GM18507 (cell line): Measurements from ENCODE around the gene GRHL1.
"Not testable (repeated sequence)": the region's sequence is repeated elsewhere in the genome, so short reads cannot be mapped to it uniquely, and the experiment has no call there.

Experiments used
- DNase-seq: peaks from one replicate; pipeline ENCODE4 v3.0.0; 2011; ENCODE audit warnings: low read depth; ENCODE audit not compliant: insufficient read length; ENCODE audit errors: extremely low spot score
- FAIRE-seq: peaks from 2 replicates; lab custom pipeline; 2011; peaks lifted over from hg19 to GRCh38; lab: Jason Lieb, UNC

GRHL1 gene

DNA sequence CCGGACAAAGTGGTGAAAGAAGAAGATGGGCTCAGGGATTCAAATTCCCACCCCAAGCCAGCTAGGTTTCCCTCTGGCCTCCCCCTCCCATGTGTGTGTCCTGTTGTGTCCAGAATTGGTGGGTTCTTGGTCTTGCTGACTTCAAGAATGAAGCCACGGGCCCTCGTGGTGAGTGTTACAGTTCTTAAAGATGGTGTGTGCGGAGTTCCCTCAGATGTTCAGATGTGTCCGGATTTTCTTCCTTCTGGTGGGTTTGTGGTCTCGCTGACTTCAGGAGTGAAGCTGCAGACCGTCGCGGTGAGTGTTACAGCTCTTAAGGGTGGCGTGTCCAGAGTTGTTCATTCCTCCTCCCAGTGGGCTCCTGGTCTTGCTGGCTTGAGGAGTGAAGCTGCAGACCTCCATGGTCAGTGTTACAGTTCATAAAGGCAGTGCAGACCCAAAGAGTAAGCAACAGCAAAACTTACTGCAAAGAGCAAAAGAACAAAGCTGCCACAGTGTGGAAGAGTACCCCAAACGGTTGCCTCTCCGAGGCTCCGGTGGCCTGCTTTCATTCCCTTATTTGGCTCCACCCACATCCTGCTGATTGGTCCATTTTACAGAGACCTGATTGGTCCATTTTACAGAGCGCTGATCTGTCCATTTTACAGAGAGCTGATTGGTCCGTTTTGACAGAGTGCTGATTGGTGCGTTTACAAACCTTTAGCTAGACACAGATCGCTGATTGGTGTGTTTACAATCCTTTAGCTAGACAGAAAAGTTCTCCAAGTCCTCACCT lies 54.2 kb downstream of the GRHL1 start:
- DNase-seq (no peak), FAIRE-seq (no peak)

DNA sequence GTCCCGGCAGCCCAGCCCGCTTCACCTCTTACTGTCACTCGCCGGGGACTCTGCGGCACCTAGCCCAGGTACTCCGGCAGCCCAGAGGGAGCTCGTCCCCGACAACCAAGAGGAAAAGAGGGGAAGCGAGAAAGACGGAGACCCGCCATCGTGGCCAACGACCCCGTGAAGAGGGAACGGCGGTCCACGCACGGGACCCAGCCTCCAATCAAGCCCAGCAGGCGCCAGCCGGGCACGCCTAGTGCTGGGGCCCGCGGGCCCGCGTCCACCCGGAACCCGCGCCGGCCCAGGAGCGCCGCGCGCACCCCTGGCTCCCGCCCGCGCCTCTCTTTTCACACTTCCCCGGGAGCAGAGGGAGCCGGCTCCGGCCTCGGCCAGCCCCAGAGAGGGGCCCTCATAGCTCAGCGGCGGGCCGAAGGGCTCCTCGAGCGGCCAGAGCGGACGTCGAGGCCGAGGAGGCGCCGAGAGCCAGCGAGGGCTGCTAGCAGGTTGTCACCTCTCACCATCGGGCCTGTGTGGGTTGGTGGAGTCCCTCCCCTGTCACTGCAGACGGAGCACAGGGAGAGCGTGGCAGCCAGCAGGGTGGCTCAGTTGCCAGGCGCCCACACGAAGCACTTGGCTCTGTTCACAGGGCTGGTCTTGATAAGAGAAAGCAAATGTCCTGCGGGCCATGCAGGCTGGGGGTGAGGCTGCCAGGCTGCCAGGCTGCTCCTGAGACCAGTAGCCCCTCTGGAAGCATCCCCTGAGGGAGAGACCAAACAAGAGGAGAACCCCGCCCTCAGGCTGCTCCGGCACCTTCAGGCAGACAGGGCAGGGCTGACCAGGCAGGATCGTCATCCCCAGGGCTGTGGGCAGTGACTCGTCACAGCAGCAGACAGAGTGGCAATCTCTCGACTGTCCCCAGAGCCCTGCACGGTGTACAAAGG lies 55.0 kb downstream of the GRHL1 start:
- FAIRE-seq = no peak
- DNase-seq = no peak

DNA sequence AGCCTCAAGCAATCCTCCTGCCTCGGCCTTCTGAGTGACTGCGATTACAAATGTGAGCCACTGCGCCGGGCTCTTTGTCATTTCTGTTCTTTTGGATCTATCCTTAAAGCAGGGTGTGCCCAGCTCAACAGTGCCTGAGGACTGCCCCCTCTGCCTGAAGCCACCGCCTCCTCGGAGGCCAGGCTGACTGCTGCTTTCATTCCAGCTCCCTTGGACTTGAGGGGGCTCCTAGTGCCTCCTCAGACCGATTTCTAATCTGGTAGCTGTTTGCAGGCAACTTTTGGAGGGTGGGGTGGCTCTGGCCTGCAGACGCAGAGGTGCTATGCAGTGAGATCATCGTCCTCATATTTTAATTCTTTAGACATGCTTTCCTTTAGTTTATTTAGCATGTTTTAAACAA lies 55.9 kb downstream of the GRHL1 start:
- no peak for DNase-seq
- no peak for FAIRE-seq

DNA sequence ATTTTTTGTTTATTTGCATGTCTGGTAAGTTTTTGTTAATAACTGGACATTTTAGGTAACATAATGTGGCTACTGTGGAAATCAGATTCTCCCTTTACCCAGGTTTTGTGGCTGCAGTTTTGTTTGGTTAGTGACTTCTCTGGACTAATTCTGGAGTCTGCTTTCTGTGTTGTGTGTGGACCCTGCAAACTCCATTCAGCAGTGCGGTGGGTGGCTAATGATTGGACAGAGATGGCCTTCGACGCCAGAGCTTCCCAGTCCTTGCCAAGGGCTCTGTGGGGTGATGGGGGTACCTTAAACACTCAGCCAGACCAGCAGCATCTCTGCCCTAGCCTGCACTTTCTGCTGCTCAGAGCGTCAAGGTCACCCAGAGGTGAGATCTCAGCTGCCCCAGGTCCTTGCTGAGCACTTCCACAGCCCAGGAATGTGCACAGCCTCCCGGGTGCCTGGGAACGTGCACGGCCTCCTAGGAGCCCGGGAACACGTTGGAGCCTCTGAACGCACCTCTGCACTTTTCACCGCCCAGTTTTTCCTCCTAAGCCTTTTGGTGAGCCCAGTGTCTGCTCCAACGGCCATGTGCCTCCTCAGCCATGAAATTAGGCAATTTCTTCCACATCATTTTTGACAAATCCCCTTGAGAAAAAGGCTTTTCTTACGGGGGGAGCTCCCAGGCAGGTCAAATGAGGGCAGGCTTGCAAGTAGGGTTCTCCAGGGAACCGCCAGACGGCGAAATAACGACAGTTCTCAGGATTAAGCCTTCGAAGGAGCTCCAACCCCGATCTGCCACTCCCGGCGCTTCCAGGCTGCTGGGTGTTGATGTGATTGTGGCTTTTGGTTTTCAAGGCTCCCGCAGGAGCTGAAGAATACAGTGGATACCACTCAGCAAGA lies 56.7 kb downstream of the GRHL1 start:
- FAIRE-seq (no peak), DNase-seq (no peak)

DNA sequence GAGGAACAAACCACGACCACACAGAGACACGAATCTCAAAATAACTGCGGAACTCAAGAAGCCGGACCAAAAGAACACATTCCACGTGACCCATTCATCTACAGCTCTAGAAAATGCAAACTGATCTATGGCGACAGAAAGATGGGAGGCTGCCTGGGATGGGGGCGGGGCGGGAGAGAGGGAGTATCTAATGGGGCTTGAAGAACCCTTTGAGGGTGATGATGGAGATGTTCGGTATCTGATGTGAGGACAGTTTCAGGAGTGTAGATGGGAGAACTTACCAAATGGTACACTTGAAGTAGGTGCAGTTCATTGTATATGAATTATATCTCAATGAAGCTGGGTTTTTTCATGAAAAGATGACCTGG lies 57.3 kb downstream of the GRHL1 start:
- no peak for FAIRE-seq
- DNase-seq = no peak

DNA sequence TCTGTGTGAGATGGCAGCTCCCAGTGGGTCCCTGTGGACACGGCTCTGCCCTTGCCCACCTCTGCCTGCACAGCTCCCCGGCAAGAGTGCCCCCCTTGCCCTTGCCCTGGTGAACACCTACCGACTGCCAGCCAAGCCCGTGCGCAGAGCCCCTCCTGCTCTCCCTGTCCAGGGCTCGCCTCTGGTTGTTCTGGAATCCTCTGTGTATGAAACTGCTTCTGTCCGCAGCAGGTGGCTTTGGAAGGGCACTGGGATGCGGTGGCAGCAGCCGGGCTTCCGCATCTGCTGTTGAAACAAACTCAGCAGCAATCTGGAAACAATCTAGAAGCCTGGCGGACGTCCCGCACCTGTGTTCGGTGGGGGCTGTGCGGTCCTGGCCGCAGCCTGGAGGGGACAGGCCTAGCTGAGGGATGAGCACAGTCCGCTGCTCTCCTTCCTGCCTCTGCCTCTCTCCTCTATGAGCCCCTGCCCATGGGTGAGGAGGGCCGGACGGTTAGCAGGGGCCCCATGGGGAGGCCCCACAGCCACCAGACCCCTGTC lies 57.8 kb downstream of the GRHL1 start:
- FAIRE-seq = no peak
- DNase-seq = no peak

DNA sequence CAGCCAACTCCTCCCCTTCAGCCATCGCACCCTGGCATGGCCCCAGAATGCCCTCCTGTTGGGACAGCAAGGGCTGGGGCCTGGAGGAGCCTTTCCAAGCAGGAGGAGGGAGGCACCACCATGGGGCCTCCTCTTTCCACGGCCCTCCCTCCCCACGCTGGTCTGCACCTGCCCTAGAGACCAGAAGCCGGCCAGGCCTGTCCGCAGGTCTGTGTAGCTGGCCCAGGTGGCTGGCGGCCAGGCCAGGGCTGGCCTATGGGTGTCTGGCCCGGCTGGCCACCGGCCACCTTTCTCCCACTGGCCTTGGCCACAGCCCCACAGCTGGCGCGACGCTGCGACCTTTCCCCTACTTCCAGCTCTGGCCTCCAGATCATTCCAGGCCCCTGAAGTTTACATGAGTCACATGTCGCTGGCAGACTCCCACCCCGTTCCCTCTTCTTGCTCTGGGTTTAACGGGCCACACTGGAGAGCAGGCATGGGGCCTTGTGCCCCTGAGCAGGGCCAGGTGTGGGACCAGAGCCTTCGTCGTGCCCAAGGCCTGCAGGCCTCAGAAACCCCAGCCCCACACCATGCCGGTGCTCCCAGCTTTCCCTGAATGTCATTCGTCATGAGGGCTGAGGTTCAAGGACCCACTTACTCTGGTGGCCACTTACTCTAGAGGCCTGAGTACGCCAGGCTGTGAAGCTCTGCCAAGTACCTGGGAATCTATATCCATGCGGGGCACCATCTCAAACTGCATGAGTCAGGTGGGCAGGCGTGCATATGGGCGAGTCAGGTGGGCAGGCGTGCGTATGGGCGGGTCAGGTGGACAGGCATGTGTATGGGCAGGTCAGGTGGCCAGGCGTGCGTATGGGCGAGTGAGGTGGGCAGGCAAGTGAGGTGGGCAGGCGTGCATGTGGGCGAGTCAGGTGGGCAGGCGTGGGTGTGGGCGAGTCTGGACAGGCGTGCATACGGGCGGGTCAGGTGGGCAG lies 58.6 kb downstream of the GRHL1 start:
- no peak for DNase-seq

DNA sequence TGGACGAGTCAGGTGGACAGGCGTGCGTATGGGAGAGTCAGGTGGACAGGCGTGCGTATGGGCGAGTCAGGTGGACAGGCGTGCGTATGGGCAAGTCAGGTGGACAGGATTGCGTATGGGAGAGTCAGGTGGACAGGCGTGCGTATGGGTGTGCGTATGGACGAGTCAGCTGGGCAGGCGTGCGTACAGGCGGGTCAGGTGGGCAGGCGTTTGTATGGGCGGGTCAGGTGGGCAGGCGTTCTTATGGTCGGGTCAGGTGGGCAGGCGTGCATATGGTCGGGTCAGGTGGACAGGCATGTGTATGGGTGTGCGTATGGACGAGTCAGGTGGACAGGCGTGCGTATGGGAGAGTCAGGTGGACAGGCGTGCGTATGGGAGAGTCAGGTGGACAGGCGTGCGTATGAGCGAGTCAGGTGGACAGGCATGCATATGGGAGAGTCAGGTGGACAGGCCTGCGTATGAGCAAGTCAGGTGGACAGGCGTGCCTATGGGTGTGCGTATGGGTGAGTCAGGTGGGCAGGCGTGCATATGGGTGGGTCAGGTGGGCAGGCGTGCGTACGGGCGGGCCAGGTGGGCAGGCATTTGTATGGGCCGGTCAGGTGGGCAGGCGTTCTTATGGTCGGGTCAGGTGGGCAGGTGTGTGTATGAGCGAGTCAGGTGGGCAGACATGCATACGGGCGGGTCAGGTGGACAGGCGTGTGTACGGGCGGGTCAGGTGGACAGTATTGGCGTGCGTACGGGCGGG lies 59.5 kb downstream of the GRHL1 start:
- DNase-seq = not testable (repeated sequence)

More for the DNA sequence above, 58.6 kb downstream of the GRHL1 start:
- no peak for FAIRE-seq

DNA sequence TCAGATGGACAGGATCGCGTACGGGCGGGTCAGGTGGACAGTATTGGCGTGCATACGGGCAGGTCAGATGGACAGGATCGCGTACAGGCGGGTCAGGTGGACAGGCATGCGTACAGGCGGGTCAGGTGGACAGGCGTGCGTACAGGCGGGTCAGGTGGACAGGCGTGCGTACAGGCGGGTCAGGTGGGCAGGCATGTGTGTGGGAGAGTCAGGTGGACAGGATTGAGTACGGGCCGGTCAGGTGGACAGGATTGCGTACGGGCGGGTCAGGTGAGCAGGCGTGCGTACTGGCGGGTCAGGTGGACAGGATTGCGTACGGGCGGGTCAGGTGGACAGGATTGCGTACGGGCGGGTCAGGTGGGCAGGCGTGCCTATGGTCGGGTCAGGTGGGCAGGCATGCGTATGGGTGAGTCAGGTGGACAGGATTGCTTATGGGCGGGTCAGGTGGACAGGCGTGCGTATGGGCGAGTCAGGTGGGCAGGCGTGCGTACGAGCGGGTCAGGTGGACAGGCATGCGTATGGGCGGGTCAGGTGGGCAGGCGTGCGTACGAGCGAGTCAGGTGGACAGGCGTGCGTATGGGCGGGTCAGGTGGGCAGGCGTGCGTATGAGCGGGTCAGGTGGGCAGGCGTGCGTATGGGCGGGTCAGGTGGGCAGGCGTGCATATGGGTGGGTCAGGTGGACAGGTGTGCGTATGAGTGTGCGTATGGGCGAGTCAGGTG lies 60.3 kb downstream of the GRHL1 start:
- FAIRE-seq, DNase-seq: not testable (repeated sequence)

More for the DNA sequence above, 59.5 kb downstream of the GRHL1 start:
- not testable (repeated sequence) for FAIRE-seq

DNA sequence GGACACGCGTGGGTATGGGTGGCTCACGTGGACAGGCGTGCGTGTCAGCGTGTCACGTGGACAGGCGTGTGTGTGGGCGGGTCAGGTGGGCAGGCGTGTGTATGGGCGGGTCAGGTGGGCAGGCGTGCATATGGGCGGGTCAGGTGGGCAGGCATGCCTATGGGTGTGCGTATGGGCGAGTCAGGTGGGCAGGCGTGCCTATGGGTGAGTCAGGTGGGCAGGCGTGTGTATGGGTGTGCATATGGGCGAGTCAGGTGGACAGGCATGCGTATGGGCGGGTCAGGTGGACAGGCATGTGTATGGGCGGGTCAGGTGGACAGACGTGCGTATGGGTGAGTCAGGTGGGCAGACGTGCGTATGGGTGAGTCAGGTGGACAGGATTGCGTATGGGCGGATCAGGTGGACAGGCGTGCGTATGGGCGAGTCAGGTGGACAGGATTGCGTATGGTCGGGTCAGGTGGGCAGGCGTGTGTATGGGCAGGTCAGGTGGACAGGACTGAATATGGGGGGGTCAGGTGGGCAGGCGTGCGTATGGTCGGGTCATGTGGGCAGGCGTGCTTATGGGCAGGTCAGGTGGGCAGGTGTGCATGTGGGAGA lies 61.0 kb downstream of the GRHL1 start:
- FAIRE-seq, DNase-seq: not testable (repeated sequence)

DNA sequence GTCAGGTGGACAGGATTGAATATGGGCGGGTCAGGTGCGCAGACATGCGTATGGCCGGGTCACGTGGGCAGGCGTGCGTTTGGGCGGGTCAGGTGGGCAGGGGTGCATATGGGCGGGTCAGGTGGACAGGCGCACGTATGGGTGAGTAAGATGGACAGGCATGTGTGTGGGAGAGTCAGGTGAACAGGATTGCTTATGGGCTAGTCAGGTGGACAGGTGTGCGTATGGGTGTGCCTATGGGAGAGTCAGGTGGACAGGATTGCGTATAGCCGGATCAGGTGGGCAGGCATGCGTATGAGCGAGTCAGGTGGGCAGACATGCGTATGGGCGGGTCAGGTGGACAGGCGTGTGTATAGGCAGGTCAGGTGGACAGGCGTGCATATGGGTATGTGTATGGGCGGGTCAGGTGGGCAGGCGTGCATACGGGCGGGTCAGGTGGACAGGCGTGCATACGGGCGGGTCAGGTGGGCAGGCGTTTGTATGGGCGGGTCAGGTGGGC lies 61.5 kb downstream of the GRHL1 start:
- DNase-seq = no peak
- FAIRE-seq = no peak

DNA sequence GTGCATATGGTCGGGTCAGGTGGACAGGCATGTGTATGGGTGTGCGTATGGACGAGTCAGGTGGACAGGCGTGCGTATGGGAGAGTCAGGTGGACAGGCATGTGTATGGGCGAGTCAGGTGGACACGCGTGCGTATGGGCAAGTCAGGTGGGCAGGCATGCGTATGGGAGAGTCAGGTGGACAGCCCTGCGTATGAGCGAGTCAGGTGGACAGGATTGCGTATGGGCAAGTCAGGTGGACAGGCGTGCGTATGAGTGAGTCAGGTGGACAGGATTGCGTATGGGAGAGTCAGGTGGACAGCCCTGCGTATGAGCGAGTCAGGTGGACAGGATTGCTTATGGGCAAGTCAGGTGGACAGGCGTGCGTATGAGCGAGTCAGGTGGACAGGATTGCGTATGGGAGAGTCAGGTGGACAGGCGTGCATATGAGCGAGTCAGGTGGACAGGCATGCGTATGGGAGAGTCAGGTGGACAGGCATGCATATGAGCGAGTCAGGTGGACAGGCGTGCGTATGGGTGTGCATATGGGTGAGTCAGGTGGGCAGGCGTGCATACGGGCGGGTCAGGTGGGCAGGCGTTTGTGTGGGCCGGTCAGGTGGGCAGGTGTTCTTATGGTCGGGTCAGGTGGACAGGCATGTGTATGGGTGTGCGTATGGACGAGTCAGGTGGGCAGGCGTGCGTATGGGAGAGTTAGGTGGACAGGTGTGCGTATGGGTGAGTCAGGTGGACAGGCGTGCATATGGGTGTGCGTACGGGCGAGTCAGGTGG lies 62.3 kb downstream of the GRHL1 start:
- not testable (repeated sequence) for FAIRE-seq, DNase-seq

DNA sequence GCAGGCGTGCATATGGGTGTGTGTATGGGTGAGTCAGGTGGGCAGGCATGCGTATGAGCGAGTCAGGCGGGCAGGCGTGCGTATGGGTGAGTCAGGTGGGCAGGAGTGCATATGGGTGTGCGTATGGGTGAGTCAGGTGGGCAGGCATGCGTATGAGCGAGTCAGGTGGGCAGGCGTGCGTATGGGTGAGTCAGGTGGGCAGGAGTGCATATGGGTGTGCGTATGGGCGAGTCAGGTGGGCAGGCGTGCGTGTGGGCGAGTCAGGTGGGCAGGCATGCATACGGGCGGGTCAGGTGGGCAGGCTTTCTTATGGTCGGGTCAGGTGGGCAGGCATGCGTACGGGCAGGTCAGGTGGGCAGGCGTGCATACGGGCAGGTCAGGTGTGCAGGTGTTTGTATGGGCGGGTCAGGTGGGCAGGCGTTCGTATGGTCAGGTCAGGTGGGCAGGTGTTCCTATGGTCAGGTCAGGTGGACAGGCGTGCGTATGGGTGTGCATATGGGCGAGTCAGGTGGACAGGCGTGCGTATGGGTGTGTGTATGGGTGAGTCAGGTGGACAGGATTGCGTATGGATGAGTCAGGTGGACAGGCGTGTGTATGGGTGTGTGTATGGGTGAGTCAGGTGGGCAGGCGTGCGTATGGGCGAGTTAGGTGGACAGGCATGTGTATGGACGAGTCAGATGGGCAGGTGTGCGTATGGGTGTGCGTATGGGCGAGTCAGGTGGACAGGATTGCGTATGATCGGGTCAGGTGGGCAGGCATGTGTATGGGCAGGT lies 63.1 kb downstream of the GRHL1 start:
- DNase-seq (no peak), FAIRE-seq (no peak)

DNA sequence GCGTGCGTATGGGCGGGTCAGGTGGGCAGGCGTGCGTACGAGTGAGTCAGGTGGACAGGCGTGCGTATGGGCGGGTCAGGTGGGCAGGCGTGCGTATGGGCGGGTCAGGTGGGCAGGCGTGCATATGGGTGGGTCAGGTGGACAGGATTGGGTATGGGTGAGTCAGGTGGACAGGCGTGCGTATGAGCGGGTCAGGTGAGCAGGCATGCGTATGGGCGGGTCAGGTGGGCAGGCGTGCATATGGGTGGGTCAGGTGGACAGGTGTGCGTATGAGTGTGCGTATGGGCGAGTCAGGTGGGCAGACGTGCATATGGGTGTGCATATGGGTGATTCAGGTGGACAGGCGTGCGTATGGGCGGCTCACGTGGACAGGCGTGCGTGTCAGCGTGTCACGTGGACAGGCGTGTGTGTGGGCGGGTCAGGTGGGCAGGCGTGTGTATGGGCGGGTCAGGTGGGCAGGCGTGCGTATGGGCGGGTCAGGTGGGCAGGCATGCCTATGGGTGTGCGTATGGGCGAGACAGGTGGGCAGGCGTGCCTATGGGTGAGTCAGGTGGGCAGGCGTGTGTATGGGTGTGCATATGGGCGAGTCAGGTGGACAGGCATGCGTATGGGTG lies 64.0 kb downstream of the GRHL1 start:
- FAIRE-seq, DNase-seq: not testable (repeated sequence)
